Measurements from ENCODE around the gene TOM1L2. TPM values are rescaled to one million over a fixed set of nuclear protein-coding genes. Genes with fewer than 3 reads are reported as not detected.

The TOM1L2 gene
- total RNA-seq, 1 donor from 2014 or later, result 4.3 TPM

GRCh38 chr17:17849845-17850373 is 122.3 kb downstream of the TOM1L2 start:
- no peak overlapping the region for H3K4me3 ChIP-seq
- H3K4me1 Mint-ChIP-seq, result peaks cover 73% of the 10 kb centered on the region
- H2AFZ ChIP-seq (replicated peaks), result no peak overlapping the region
- DNase-seq (ENCODE audit: low spot score), result peak; percentile 58
- no peaks in the 10 kb centered on the region for H3K36me3 ChIP-seq
- no peak overlapping the region for H3K27ac ChIP-seq
- TF ChIP-seq EZH2 (IDR thresholded peaks at IDR 0.05), result no peak
- TF ChIP-seq CTCF (IDR thresholded peaks at IDR 0.05), result no peak
- TF ChIP-seq EZH2phosphoT487 (IDR thresholded peaks at IDR 0.05), result no peak
- H3K9me3 Mint-ChIP-seq, result no peaks in the 10 kb centered on the region
- H3K27me3 Mint-ChIP-seq (ENCODE audit: insufficient read depth, low read depth), result peaks cover 3% of the 10 kb centered on the region
- no peaks in the 10 kb centered on the region for H3K36me3 Mint-ChIP-seq
- H3K27ac Mint-ChIP-seq, result no peak overlapping the region
- no peak overlapping the region for H3K9ac ChIP-seq
- H3F3A ChIP-seq (ENCODE audit: low read depth), result peaks cover 8% of the 10 kb centered on the region
- H3K4me2 ChIP-seq, result peak overlapping the region; percentile 39
- H3K9me3 ChIP-seq (ENCODE audit: low read depth), result no peaks in the 10 kb centered on the region
- H3K4me3 Mint-ChIP-seq, result peak overlapping the region; percentile 35
- H3K79me2 ChIP-seq (ENCODE audit: low read depth), result no peaks in the 10 kb centered on the region
- peaks cover 65% of the 10 kb centered on the region for H3K4me1 ChIP-seq
- no peaks in the 10 kb centered on the region for H3K27me3 ChIP-seq
- no peaks in the 10 kb centered on the region for H4K20me1 ChIP-seq (ENCODE audit: low read depth)

GRCh38 chr17:17849147-17849820 is 122.9 kb downstream of the TOM1L2 start:
- Histone ChIP-seq H3K4me2 (no peak overlapping the region), H3K27ac (no peak overlapping the region), H3K27me3 (no peaks in the 10 kb centered on the region), H2AFZ (replicated peaks) (no peak overlapping the region), H3K9me3 (ENCODE audit: low read depth) (no peaks in the 10 kb centered on the region), H3K79me2 (ENCODE audit: low read depth) (no peaks in the 10 kb centered on the region), H3F3A (ENCODE audit: low read depth) (peaks cover 8% of the 10 kb centered on the region), H3K36me3 (no peaks in the 10 kb centered on the region), H3K9ac (no peak overlapping the region), H4K20me1 (ENCODE audit: low read depth) (no peaks in the 10 kb centered on the region), H3K4me1 (peaks cover 62% of the 10 kb centered on the region), H3K4me3 (no peak overlapping the region)
- H3K9me3 Mint-ChIP-seq, result no peaks in the 10 kb centered on the region
- peaks cover 3% of the 10 kb centered on the region for H3K27me3 Mint-ChIP-seq (ENCODE audit: insufficient read depth, low read depth)
- H3K36me3 Mint-ChIP-seq, result no peaks in the 10 kb centered on the region
- H3K4me1 Mint-ChIP-seq, result peaks cover 69% of the 10 kb centered on the region
- no peak overlapping the region for H3K27ac Mint-ChIP-seq
- H3K4me3 Mint-ChIP-seq, result no peak overlapping the region
- DNase-seq (ENCODE audit: low spot score), result no peak
- TF ChIP-seq EZH2phosphoT487 (IDR thresholded peaks at IDR 0.05), result no peak
- no peak for TF ChIP-seq EZH2 (IDR thresholded peaks at IDR 0.05)

DNA sequence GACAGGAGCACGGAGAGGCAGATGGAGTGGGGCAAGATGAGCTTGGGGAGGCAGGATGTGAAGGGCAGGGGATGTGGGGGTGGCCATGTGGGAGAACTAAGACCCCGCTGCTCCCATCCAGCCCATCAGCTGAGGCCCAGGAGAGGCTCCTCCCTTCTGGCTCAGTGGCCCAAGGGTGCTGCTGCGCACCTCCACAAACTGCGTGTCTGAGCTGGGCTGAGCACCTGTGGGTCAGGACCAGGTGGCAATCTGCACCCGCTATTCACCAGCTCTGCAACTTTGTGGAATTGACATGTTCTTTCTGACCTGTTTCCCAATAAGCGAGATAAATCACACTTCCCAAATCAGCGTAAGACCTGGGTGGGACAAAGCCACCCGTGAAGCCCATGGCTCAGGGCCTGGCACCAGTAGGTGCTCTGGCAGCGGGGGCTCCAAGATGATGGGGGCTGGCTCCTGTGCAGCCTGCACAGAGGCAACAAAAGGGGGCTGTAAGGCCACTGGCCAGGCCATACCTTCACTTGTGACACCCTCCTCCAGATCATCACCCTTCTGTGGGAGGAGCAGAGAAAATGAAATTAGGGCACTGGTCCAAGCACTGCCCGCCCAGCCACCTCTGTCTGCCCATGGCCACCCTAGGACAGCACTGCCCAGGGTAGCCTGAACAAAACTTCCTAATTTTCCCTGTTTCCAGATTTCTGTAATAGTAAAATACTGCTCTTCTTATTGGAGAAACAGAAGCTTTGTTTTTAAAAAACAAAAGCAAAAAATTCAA is 123.7 kb downstream of the TOM1L2 start:
- Histone ChIP-seq H3K4me3 (no peak overlapping the region), H3K9me3 (ENCODE audit: low read depth) (no peaks in the 10 kb centered on the region), H3K27ac (no peak overlapping the region), H4K20me1 (ENCODE audit: low read depth) (no peaks in the 10 kb centered on the region), H3K4me2 (peak overlapping the region; percentile 2), H2AFZ (replicated peaks) (no peak overlapping the region), H3K79me2 (ENCODE audit: low read depth) (no peaks in the 10 kb centered on the region), H3K27me3 (no peaks in the 10 kb centered on the region), H3F3A (ENCODE audit: low read depth) (peaks cover 8% of the 10 kb centered on the region), H3K9ac (no peak overlapping the region), H3K4me1 (peaks cover 62% of the 10 kb centered on the region), H3K36me3 (no peaks in the 10 kb centered on the region)
- no peaks in the 10 kb centered on the region for H3K36me3 Mint-ChIP-seq
- TF ChIP-seq CTCF (IDR thresholded peaks at IDR 0.05), result no peak
- TF ChIP-seq EZH2 (IDR thresholded peaks at IDR 0.05), result no peak
- TF ChIP-seq EZH2phosphoT487 (IDR thresholded peaks at IDR 0.05), result no peak
- DNase-seq (ENCODE audit: low spot score), result no peak
- no peak overlapping the region for H3K27ac Mint-ChIP-seq
- no peaks in the 10 kb centered on the region for H3K9me3 Mint-ChIP-seq
- H3K4me3 Mint-ChIP-seq, result no peak overlapping the region
- H3K4me1 Mint-ChIP-seq, result peaks cover 64% of the 10 kb centered on the region
- H3K27me3 Mint-ChIP-seq (ENCODE audit: insufficient read depth, low read depth), result peaks cover 3% of the 10 kb centered on the region
